KMS-11 (cell line): Measurements from ENCODE around the gene SAMD15.

Source experiments
- H2AFZ ChIP-seq: fragments of 200-600 bp; sonication (generic); 2 replicates; pipeline ENCODE4 v1.6.1; 2016; ENCODE audit warnings: antibody characterized with exemption, mixed run types, low read depth
- H3K27ac ChIP-seq: fragments of 200-600 bp; sonication (generic); 2 replicates; pipeline ENCODE4 v1.6.1; 2016; ENCODE audit warnings: mild to moderate bottlenecking, mixed run types
- H3K27me3 ChIP-seq: fragments of 200-600 bp; sonication (generic); 2 replicates; pipeline ENCODE4 v1.6.1; 2017; ENCODE audit warnings: mild to moderate bottlenecking, low read depth, mixed run types, moderate library complexity; ENCODE audit not compliant: insufficient read depth
- H3K36me3 ChIP-seq: fragments of 200-600 bp; sonication (generic); 2 replicates; pipeline ENCODE4 v1.6.1; 2017; ENCODE audit warnings: mild to moderate bottlenecking, mixed run types; ENCODE audit not compliant: insufficient read depth
- H3K4me1 ChIP-seq: fragments of 200-600 bp; sonication (generic); 2 replicates; pipeline ENCODE4 v1.6.1; 2016; ENCODE audit warnings: mild to moderate bottlenecking, low read depth, mixed run types; ENCODE audit not compliant: poor library complexity, severe bottlenecking
- H3K4me2 ChIP-seq: fragments of 200-600 bp; sonication (generic); 2 replicates; pipeline ENCODE4 v1.7.0; 2016; ENCODE audit warnings: mild to moderate bottlenecking, mixed run types
- H3K4me3 ChIP-seq: fragments of 200-600 bp; sonication (generic); IDR thresholded peaks from 2 replicates; pipeline ENCODE4 v1.6.1; 2017; ENCODE audit warnings: low read depth, low read length, mixed read lengths; ENCODE audit not compliant: insufficient read depth
- H3K79me2 ChIP-seq: fragments of 200-600 bp; sonication (generic); 2 replicates; pipeline ENCODE4 v1.6.1; 2016; ENCODE audit warnings: low read depth, mixed run types; ENCODE audit not compliant: insufficient read depth
- H3K9ac ChIP-seq: fragments of 200-600 bp; sonication (generic); 2 replicates; pipeline ENCODE4 v1.6.1; 2016; ENCODE audit warnings: mild to moderate bottlenecking, mixed run types
- H4K20me1 ChIP-seq: fragments of 200-600 bp; sonication (generic); 2 replicates; pipeline ENCODE4 v1.6.1; 2016; ENCODE audit warnings: mild to moderate bottlenecking, mixed run types; ENCODE audit not compliant: insufficient read depth
- TF ChIP-seq, protein P1 (sequence below): fragments of 200-600 bp; sonication (generic); conservative IDR thresholded peaks from 2 replicates; pipeline ENCODE4 v1.6.1; 2017; ENCODE audit warnings: low read depth, mild to moderate bottlenecking, antibody characterized with exemption, low read length, moderate library complexity, mixed read lengths

Gene SAMD15

DNA sequence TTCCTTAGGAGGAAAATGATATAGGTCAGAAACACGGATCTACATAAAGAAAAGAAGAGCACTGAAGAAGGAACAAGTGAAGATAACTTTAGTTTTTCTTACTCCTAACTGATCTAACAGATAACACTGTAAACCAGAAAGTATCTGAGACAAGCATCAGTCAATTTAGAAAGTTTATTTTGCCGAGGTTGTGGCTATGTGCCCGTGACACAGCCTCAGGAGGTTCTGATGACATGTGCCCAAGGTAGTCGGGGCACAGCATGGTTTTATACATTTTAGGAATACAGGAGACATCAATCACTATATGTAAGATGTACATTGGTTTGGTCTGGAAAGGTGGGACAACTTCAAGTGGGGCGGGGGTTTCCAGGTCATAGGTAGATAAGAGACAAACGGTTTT, 23.0 kb downstream of the SAMD15 start:
- Histone ChIP-seq H2AFZ (no peak overlapping the region), H3K79me2 (no peaks in the 10 kb centered on the region), H3K4me1 (no peaks in the 10 kb centered on the region), H4K20me1 (no peaks in the 10 kb centered on the region), H3K27me3 (no peaks in the 10 kb centered on the region), H3K4me3 (no peak overlapping the region), H3K27ac (no peak overlapping the region), H3K4me2 (no peak overlapping the region), H3K9ac (no peak overlapping the region), H3K36me3 (no peaks in the 10 kb centered on the region)
- TF ChIP-seq, protein P1, sequence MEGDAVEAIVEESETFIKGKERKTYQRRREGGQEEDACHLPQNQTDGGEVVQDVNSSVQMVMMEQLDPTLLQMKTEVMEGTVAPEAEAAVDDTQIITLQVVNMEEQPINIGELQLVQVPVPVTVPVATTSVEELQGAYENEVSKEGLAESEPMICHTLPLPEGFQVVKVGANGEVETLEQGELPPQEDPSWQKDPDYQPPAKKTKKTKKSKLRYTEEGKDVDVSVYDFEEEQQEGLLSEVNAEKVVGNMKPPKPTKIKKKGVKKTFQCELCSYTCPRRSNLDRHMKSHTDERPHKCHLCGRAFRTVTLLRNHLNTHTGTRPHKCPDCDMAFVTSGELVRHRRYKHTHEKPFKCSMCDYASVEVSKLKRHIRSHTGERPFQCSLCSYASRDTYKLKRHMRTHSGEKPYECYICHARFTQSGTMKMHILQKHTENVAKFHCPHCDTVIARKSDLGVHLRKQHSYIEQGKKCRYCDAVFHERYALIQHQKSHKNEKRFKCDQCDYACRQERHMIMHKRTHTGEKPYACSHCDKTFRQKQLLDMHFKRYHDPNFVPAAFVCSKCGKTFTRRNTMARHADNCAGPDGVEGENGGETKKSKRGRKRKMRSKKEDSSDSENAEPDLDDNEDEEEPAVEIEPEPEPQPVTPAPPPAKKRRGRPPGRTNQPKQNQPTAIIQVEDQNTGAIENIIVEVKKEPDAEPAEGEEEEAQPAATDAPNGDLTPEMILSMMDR, result no peak

DNA sequence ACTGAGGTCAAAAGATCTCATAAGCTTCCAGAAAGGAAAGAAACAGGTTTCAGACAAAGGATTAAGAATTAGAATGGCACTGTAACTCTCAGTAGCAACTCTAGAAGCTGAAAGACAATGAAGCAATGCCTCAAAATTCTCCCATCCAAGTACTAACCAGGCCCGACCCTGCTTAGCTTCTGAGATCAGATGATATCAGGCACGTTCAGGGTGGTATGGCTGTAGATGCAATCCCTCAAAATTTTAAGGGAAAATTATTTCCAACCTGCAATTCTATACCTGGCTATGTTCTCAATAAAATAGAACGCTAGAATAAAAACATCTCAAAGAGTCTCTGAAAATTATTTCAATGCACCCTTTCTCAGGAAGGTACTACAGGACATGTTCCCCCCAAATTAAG, 26.6 kb downstream of the SAMD15 start:
- H4K20me1 ChIP-seq, result no peaks in the 10 kb centered on the region
- H2AFZ ChIP-seq, result no peak overlapping the region
- H3K4me2 ChIP-seq, result no peak overlapping the region
- no peaks in the 10 kb centered on the region for H3K79me2 ChIP-seq
- no peak overlapping the region for H3K9ac ChIP-seq
- no peak overlapping the region for H3K4me3 ChIP-seq
- TF ChIP-seq, protein P1, result no peak
- H3K36me3 ChIP-seq, result no peaks in the 10 kb centered on the region
- no peak overlapping the region for H3K27ac ChIP-seq
- no peaks in the 10 kb centered on the region for H3K27me3 ChIP-seq
- no peaks in the 10 kb centered on the region for H3K4me1 ChIP-seq

DNA sequence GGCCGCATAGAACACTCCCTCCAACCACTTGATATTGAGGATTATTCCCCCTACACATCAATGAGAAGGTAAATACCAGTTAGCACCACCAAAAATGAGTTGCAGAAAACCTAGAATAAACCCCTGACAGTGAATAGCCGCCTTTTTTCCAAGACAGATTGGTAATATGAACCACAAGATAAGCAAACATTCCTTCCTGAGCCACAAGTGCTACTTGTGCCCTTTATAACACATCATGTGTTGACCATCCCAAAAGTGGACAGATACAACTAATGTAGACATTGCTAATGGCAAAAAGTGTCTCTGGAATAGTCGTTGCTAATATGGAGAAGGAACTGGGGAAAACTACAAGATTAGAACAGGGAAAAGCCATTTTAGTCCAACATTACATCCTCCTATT, 28.9 kb downstream of the SAMD15 start:
- no peak overlapping the region for H3K9ac ChIP-seq
- H2AFZ ChIP-seq, result no peak overlapping the region
- TF ChIP-seq, protein P1, result no peak

DNA sequence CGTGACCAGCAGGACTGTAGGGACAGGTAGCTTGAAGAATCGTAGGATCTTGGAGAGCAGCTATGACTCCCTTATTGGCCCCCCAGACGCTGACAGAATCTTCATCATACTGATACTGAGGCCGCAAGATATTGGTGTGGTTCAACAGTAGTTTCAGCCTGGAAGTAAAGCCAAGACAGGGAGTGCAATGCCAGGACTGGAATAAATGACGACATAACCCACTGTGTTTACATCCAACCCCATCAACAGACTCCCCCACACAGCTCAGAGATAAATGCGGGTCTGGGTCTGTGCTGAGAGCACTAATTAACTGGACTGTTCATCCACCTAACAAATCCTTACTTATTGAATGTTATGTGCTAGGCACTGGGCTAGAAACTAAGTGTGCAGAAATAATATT, 29.5 kb downstream of the SAMD15 start:
- no peak overlapping the region for H3K27ac ChIP-seq
- no peaks in the 10 kb centered on the region for H3K27me3 ChIP-seq
- H2AFZ ChIP-seq, result no peak overlapping the region
- no peaks in the 10 kb centered on the region for H3K4me1 ChIP-seq
- no peaks in the 10 kb centered on the region for H3K36me3 ChIP-seq
- no peak overlapping the region for H3K9ac ChIP-seq
- H4K20me1 ChIP-seq, result no peaks in the 10 kb centered on the region
- H3K4me3 ChIP-seq, result no peak overlapping the region
- TF ChIP-seq, protein P1, result no peak
- no peak overlapping the region for H3K4me2 ChIP-seq
- no peaks in the 10 kb centered on the region for H3K79me2 ChIP-seq

More for the DNA sequence above, 28.9 kb downstream of the SAMD15 start:
- Histone ChIP-seq H3K27ac (no peak overlapping the region), H4K20me1 (no peaks in the 10 kb centered on the region), H3K36me3 (no peaks in the 10 kb centered on the region), H3K4me3 (no peak overlapping the region), H3K79me2 (no peaks in the 10 kb centered on the region), H3K4me1 (no peaks in the 10 kb centered on the region), H3K27me3 (no peaks in the 10 kb centered on the region), H3K4me2 (no peak overlapping the region)
